GM21528 (cell line): ENCODE data around the gene CRYGB.
"Not testable (repeated sequence)": the region's sequence is repeated elsewhere in the genome, so short reads cannot be mapped to it uniquely, and the experiment has no call there.

Experiments
- ATAC-seq: cut with Tn5 transposase; IDR thresholded peaks from one replicate; pipeline ENCODE4 v1.9.1; 2021; ENCODE audit warnings: mild to moderate bottlenecking, moderate library complexity; ENCODE audit not compliant: unreplicated experiment, low FRiP score

The CRYGB gene

GRCh38 chr2:208150956-208151355 lies 5.0 kb upstream of the CRYGB start:
- ATAC-seq: no peak

- ATAC-seq: no peak
These were observed 4.1 kb upstream of the CRYGB start for GRCh38 chr2:208150094-208150493.

- ATAC-seq: no peak
These were observed 2.8 kb upstream of the CRYGB start for GRCh38 chr2:208148803-208149202.

- no peak for ATAC-seq
These were observed 1.8 kb upstream of the CRYGB start for GRCh38 chr2:208147759-208148158.

GRCh38 chr2:208147008-208147407 lies 1.1 kb upstream of the CRYGB start:
- ATAC-seq: no peak

- ATAC-seq: no peak
These were observed 2.8 kb downstream of the CRYGB start for GRCh38 chr2:208142925-208143799.

- ATAC-seq: no peak
These were observed 3.6 kb downstream of the CRYGB start for GRCh38 chr2:208142240-208142924.

- no peak for ATAC-seq
These were observed 6.5 kb downstream of the CRYGB start for GRCh38 chr2:208139447-208139846.

GRCh38 chr2:208138334-208138733 lies 7.6 kb downstream of the CRYGB start:
- ATAC-seq: not testable (repeated sequence)

- ATAC-seq: no peak
These were observed 9.3 kb downstream of the CRYGB start for GRCh38 chr2:208136716-208137094.

GRCh38 chr2:208135794-208136715 lies 9.9 kb downstream of the CRYGB start:
- no peak for ATAC-seq

GRCh38 chr2:208134928-208135586 lies 10.9 kb downstream of the CRYGB start:
- no peak for ATAC-seq

GRCh38 chr2:208130712-208131110 lies 15.2 kb downstream of the CRYGB start:
- ATAC-seq: no peak

- ATAC-seq: no peak
These were observed 15.9 kb downstream of the CRYGB start, which contains the start of gene CRYGC for GRCh38 chr2:208129744-208130711. Gene CRYGC (minus strand): TSS chr2:208129828. CDS start chr2:208129792, 36 bp downstream.

GRCh38 chr2:208128136-208128535 lies 17.8 kb downstream of the CRYGB start:
- no peak for ATAC-seq

- no peak for ATAC-seq
These were observed 18.9 kb downstream of the CRYGB start for GRCh38 chr2:208127090-208127489.

GRCh38 chr2:208125251-208125650 lies 20.7 kb downstream of the CRYGB start:
- no peak for ATAC-seq

- not testable (repeated sequence) for ATAC-seq
These were observed 21.8 kb downstream of the CRYGB start, which contains the start of gene CRYGD for GRCh38 chr2:208124013-208124715. Gene CRYGD (minus strand): TSS chr2:208124524. CDS start chr2:208124473, 51 bp downstream.
